ENCODE results near the gene RAI2. TPM values are rescaled to one million over a fixed set of nuclear protein-coding genes. Genes with fewer than 3 reads are reported as not detected.

Gene RAI2
- total RNA-seq, 1 experiment from 2014 or later, result 0.18 TPM

DNA sequence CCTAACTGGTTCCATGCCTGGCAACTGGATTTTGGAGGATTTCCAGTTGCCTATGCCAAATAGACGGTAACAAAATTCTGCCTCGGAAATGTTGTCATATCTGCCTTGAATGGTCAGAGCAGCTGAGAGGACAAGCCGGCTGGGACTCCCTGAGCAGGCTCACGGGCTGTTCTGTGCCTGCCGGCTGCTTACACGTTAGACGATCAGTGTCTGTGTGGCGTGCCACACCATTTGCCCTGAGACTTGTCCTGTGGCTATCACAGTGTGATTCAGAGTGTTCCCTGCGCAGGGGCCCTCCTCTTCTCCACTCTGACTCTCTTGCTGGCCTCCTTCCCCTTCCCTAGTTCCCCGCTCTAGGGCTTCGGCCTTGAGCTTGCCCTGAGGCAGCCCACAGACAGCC, 42.4 kb downstream of the RAI2 start:
- Histone ChIP-seq H3K36me3 (ENCODE audit: control insufficient read depth, insufficient read depth, low read length) (no peaks in the 10 kb centered on the region), H3K4me3 (ENCODE audit: low read depth, low read length) (no peak overlapping the region), H3K4me1 (no peaks in the 10 kb centered on the region), H3K27me3 (replicated peaks; ENCODE audit: control insufficient read depth, insufficient read depth, low read length) (no peaks in the 10 kb centered on the region), H3K9me3 (no peaks in the 10 kb centered on the region)
- intact Hi-C loops (cut with micrococcal nuclease; ENCODE audit: unreplicated experiment), result no loop called here
- Mint-ChIP-seq H3K27me3 (ENCODE audit: insufficient read depth, unreplicated experiment) (peaks cover 8% of the 10 kb centered on the region), H3K27ac (ENCODE audit: unreplicated experiment) (no peak overlapping the region), H3K9me3 (ENCODE audit: unreplicated experiment) (no peaks in the 10 kb centered on the region), H3K4me1 (ENCODE audit: low read depth, unreplicated experiment) (no peaks in the 10 kb centered on the region), H3K4me3 (ENCODE audit: unreplicated experiment) (no peak overlapping the region), H3K36me3 (ENCODE audit: insufficient read depth, unreplicated experiment) (no peaks in the 10 kb centered on the region)
- TF ChIP-seq CTCF (IDR thresholded peaks at IDR 0.05; ENCODE audit: insufficient read depth in 1 of 2, low read depth in 1 of 2, low read length in 1 of 2, severe bottlenecking in 1 of 2, unreplicated experiment in 1 of 2), result no peak
- BruUV-seq (replicated peaks), result no TSS peak
- ChIA-PET POLR2A (no interaction called here), CTCF (no interaction called here)
- DNase-seq, result no peak

- Histone ChIP-seq H3K4me1 (no peaks in the 10 kb centered on the region), H3K27me3 (replicated peaks; ENCODE audit: control insufficient read depth, insufficient read depth, low read length) (no peaks in the 10 kb centered on the region), H3K9me3 (no peaks in the 10 kb centered on the region), H3K36me3 (ENCODE audit: control insufficient read depth, insufficient read depth, low read length) (no peaks in the 10 kb centered on the region), H3K4me3 (ENCODE audit: low read depth, low read length) (no peak overlapping the region)
- CTCF ChIA-PET, result no interaction called here
- DNase-seq, result no peak
- Mint-ChIP-seq H3K27ac (ENCODE audit: unreplicated experiment) (no peak overlapping the region), H3K9me3 (ENCODE audit: unreplicated experiment) (no peaks in the 10 kb centered on the region), H3K27me3 (ENCODE audit: insufficient read depth, unreplicated experiment) (peaks cover 8% of the 10 kb centered on the region), H3K36me3 (ENCODE audit: insufficient read depth, unreplicated experiment) (no peaks in the 10 kb centered on the region), H3K4me3 (ENCODE audit: unreplicated experiment) (no peak overlapping the region), H3K4me1 (ENCODE audit: low read depth, unreplicated experiment) (no peaks in the 10 kb centered on the region)
- intact Hi-C loops (cut with micrococcal nuclease; ENCODE audit: unreplicated experiment), result no loop called here
- POLR2A ChIA-PET, result no interaction called here
- no TSS peak for BruUV-seq (replicated peaks)
- no peak for TF ChIP-seq CTCF (IDR thresholded peaks at IDR 0.05; ENCODE audit: insufficient read depth in 1 of 2, low read depth in 1 of 2, low read length in 1 of 2, severe bottlenecking in 1 of 2, unreplicated experiment in 1 of 2)
Measured at GRCh38 chrX:17817251-17817650, 43.8 kb downstream of the RAI2 start.

- H3K27me3 Mint-ChIP-seq (ENCODE audit: insufficient read depth, unreplicated experiment), result peaks cover 3% of the 10 kb centered on the region
- no peak for TF ChIP-seq CTCF (IDR thresholded peaks at IDR 0.05; ENCODE audit: insufficient read depth in 1 of 2, low read depth in 1 of 2, low read length in 1 of 2, severe bottlenecking in 1 of 2, unreplicated experiment in 1 of 2)
- H3K27me3 ChIP-seq (replicated peaks; ENCODE audit: control insufficient read depth, insufficient read depth, low read length), result no peaks in the 10 kb centered on the region
- no peak overlapping the region for H3K27ac Mint-ChIP-seq (ENCODE audit: unreplicated experiment)
- no peaks in the 10 kb centered on the region for H3K4me1 Mint-ChIP-seq (ENCODE audit: low read depth, unreplicated experiment)
- no peak overlapping the region for H3K4me3 ChIP-seq (ENCODE audit: low read depth, low read length)
- no peak for DNase-seq
- no peaks in the 10 kb centered on the region for H3K9me3 Mint-ChIP-seq (ENCODE audit: unreplicated experiment)
- no peaks in the 10 kb centered on the region for H3K36me3 Mint-ChIP-seq (ENCODE audit: insufficient read depth, unreplicated experiment)
- ChIA-PET CTCF (interaction anchor here (0.6 kb wide), 1 partner anchor 550 kb away, joined by 3 read pairs; no protein-coding TSS in a partner anchor), POLR2A (no interaction called here)
- no peaks in the 10 kb centered on the region for H3K9me3 ChIP-seq
- no TSS peak for BruUV-seq (replicated peaks)
- H3K4me1 ChIP-seq, result no peaks in the 10 kb centered on the region
- intact Hi-C loops (cut with micrococcal nuclease; ENCODE audit: unreplicated experiment), result loop anchor here (5.0 kb wide), 1 partner anchor 563 kb away; no protein-coding TSS in a partner anchor
- H3K36me3 ChIP-seq (ENCODE audit: control insufficient read depth, insufficient read depth, low read length), result no peaks in the 10 kb centered on the region
- no peak overlapping the region for H3K4me3 Mint-ChIP-seq (ENCODE audit: unreplicated experiment)
Measured at GRCh38 chrX:17814557-17814956, 46.5 kb downstream of the RAI2 start.
